Ovary (tissue), 9 donors: Measurements from ENCODE around the gene LRCH1. TPM values are rescaled to one million over a fixed set of nuclear protein-coding genes. Genes with fewer than 3 reads are reported as not detected.

Experiments used
- DNase-seq, 5 donors: peaks; one replicate each; pipeline ENCODE4 v3.0.0-alpha.2; 2019 to 2020
- H3K27ac ChIP-seq, 2 donors: fragments of 200-600 bp; one replicate each; pipeline versions ENCODE4 v1.5.1 to v1.8.0; 2019 to 2022
- H3K27me3 ChIP-seq: fragments of 200-600 bp; one replicate; pipeline ENCODE4 v1.8.0; 2022
- H3K36me3 ChIP-seq: fragments of 200-600 bp; sonication (generic); one replicate; pipeline ENCODE4 v1.5.1; 2019
- H3K4me1 ChIP-seq: one replicate; pipeline ENCODE4 v1.8.1; 2013; ENCODE audit warnings: mild to moderate bottlenecking, moderate library complexity; ENCODE audit not compliant: insufficient read depth
- H3K4me3 ChIP-seq: fragments of 200-600 bp; sonication (generic); one replicate; pipeline ENCODE4 v1.5.1; 2017
- H3K9me3 ChIP-seq, 2 donors: fragments of 200-600 bp in 1 of 2; sonication (generic) in 1 of 2; one replicate each; pipeline versions ENCODE4 v1.5.1 to v1.8.1; 2013 to 2019; ENCODE audit warnings: mild to moderate bottlenecking in 1 of 2, moderate library complexity in 1 of 2
- EP300 ChIP-seq: sonication (generic); formaldehyde crosslinking; IDR thresholded peaks from one replicate; pipeline ENCODE4 v1.6.1; 2017; ENCODE audit warnings: antibody characterized with exemption
- POLR2A ChIP-seq: fragments of 450-650 bp; IDR thresholded peaks from one replicate; pipeline ENCODE4 v1.6.1; 2017; ENCODE audit warnings: antibody characterized with exemption, mild to moderate bottlenecking, moderate library complexity
- WGBS, 3 donors: extraction: QIAGEN DNeasy Blood & Tissue Kit in 1 of 3; methylation state at CpG; one replicate each; pipeline versions ENCODE4 v1.1.5 to v1.1.7; 2013 to 2017; 5-methylcytosine and 5-hydroxymethylcytosine counted together
- intact Hi-C, 4 donors: fragments of 100-400 bp; cut with DNase I; formaldehyde crosslinking; loops; one replicate each; pipeline versions ENCODE4 v1.11.0 to v1.15.1; 2022 to 2023
- polyA plus RNA-seq, 2 donors: library from polyadenylated mRNA; stranded (reverse); fragments of 200-250 nt in 1 of 2; fragments of 350-450 nt in 1 of 2; fragmentation: Illumina TruSeq in 1 of 2; extraction: RNeasy Lipid Tissue Mini Kit (QIAGEN cat#74804) in 1 of 2; gene quantifications; one replicate each; pipeline ENCODE4 v1.2.3, GENCODE V29; 2013 to 2014
- total RNA-seq, 7 donors: library from RNA; depleted of rRNA in 2 of 7; stranded (reverse); fragments of >200 nt in 2 of 7; fragmentation: NEBNext Ultra II Directional in 3 of 7; extraction: Animal tissue kit (Norgen Biotek cat#: 25700) in 3 of 7; gene quantifications; one replicate each; pipeline versions ENCODE4 v1.1.0 to v1.2.4, GENCODE V29; 2016 to 2023
- TF ChIP-seq, protein P1 (sequence below), 3 donors: fragments of 450-650 bp in 2 of 3; fragments of 200-600 bp in 1 of 3; IDR thresholded peaks; one replicate each; pipeline versions ENCODE4 v1.5.1 to v1.8.0; 2016 to 2022; ENCODE audit warnings: antibody characterized with exemption in 3 of 3, mild to moderate bottlenecking in 1 of 3
- donor health status: DM: no; HTN: no; CAD: no; lungs with moderate emphysema.
- donor health status: DM: no; HTN: no; CAD: no.
- donor health status: Bipolar disorder and iron deficiency.
- donor health status: DM: yes; HTN: yes; CAD: no.
- donor health status: DM: no; HTN: no; CAD: no.
- donor health status: DM: yes; HTN: yes; CAD: no.

The LRCH1 gene
- total and polyA plus RNA-seq, 9 donors, result 7.6 to 19.3 (median 15.8) TPM

DNA sequence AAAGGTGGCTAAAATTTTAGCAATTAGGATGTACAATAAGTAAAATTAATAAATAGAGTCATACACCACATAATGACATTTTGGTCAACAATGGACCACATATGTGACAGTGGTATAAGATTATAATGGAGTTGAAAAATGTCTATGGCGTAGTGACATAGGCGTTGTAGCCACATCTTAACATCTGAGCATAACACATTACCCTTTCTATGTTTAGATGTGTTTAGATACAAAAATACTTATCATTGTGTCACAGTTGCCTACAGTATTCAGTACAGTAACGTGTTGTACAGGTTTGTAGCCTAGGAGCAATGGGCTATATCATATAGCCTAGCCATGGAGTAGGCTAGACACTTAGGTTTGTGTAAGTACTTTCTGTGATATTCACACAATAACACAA, 111.2 kb downstream of the LRCH1 start:
- intact Hi-C loops, result no loop called here
- DNase-seq, result no peak
- H3K27me3 ChIP-seq, result no peaks in the 10 kb centered on the region
- no peak overlapping the region for H3K4me3 ChIP-seq
- no peaks in the 10 kb centered on the region for H3K9me3 ChIP-seq
- WGBS, 3 donors, result 97 to 98% (median 98%) methylated on average over 3 of the region's 3 CpGs
- TF ChIP-seq, protein P1, sequence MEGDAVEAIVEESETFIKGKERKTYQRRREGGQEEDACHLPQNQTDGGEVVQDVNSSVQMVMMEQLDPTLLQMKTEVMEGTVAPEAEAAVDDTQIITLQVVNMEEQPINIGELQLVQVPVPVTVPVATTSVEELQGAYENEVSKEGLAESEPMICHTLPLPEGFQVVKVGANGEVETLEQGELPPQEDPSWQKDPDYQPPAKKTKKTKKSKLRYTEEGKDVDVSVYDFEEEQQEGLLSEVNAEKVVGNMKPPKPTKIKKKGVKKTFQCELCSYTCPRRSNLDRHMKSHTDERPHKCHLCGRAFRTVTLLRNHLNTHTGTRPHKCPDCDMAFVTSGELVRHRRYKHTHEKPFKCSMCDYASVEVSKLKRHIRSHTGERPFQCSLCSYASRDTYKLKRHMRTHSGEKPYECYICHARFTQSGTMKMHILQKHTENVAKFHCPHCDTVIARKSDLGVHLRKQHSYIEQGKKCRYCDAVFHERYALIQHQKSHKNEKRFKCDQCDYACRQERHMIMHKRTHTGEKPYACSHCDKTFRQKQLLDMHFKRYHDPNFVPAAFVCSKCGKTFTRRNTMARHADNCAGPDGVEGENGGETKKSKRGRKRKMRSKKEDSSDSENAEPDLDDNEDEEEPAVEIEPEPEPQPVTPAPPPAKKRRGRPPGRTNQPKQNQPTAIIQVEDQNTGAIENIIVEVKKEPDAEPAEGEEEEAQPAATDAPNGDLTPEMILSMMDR (IDR thresholded peaks at IDR 0.05), result no peak
- TF ChIP-seq EP300 (no peak), POLR2A (no peak)
- no peak overlapping the region for H3K27ac ChIP-seq
- no peaks in the 10 kb centered on the region for H3K36me3 ChIP-seq
- H3K4me1 ChIP-seq, result peaks cover 9% of the 10 kb centered on the region

DNA sequence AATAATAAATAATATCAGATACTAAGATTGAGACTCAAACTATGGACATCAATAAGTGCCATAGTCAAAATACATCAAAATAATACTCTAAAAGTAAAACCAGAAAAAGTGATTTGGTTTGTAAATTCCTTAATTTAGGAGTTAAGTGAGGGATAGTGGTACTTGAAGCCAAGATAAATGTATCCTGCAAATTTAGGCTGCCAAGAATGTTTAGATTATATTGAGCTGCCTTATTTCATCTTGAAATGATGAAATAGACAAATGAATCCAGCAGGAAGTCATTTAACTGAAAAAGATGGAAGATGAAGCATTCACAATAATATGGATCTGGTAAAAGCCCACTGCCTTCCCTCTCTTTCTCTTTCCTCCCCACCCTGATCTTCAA, 112.3 kb downstream of the LRCH1 start:
- H3K27me3 ChIP-seq, result no peaks in the 10 kb centered on the region
- H3K27ac ChIP-seq, result no peak overlapping the region
- H3K4me3 ChIP-seq, result no peak overlapping the region
- intact Hi-C loops, result no loop called here
- H3K9me3 ChIP-seq, result no peaks in the 10 kb centered on the region
- no peak for TF ChIP-seq EP300
- TF ChIP-seq, protein P1 (IDR thresholded peaks at IDR 0.05), result no peak
- no peak for DNase-seq
- no peaks in the 10 kb centered on the region for H3K36me3 ChIP-seq
- H3K4me1 ChIP-seq, result peaks cover 9% of the 10 kb centered on the region

DNA sequence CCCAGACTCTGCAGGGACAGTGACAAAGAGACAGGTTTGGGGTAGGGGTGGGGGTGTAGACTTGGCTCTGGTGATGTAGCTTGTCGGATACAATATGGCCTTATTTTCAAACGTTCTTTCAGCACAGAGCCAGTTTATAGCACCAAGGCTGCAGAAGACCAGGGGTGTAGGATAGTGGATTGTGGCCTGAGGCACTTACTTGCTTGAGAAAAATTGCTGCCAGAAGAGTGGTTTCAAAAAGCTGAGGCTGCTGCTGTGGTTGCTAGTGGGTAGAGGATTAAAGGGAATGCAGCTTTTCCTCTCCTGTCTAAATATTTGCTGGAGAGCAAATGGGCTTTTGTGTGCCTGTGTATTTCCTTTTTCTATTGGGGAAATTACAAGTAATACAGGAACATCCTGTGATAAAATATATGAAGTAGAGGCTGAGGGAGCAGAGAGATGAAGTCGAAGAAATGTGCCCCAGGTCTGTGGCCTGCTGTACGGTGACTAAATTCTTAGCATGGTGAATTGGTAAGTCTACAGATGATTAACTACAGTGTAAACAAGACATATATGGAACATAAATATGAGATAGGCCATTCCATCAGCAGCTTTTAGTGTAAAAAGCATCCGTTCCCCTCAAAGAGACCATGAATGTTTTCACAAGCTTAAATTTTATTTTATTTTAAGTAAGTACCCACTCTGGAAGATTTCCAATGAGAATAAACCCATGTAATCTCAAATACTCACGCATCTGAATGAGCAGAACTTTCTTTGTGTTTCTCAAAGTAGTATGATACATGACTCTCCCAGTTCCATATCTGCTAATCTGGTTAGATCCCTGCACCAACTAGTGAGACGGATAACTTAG, 112.9 kb downstream of the LRCH1 start:
- Histone ChIP-seq H3K4me3 (no peak overlapping the region), H3K9me3 (no peaks in the 10 kb centered on the region), H3K27me3 (no peaks in the 10 kb centered on the region), H3K27ac (no peak overlapping the region), H3K4me1 (peaks cover 9% of the 10 kb centered on the region), H3K36me3 (no peaks in the 10 kb centered on the region)
- intact Hi-C loops, result no loop called here
- 58 to 67% (median 60%) methylated on average over 7 of the region's 7 CpGs for WGBS, 3 donors
- no peak for TF ChIP-seq POLR2A
- TF ChIP-seq EP300, result no peak
- TF ChIP-seq, protein P1 (IDR thresholded peaks at IDR 0.05), result no peak
- no peak for DNase-seq

DNA sequence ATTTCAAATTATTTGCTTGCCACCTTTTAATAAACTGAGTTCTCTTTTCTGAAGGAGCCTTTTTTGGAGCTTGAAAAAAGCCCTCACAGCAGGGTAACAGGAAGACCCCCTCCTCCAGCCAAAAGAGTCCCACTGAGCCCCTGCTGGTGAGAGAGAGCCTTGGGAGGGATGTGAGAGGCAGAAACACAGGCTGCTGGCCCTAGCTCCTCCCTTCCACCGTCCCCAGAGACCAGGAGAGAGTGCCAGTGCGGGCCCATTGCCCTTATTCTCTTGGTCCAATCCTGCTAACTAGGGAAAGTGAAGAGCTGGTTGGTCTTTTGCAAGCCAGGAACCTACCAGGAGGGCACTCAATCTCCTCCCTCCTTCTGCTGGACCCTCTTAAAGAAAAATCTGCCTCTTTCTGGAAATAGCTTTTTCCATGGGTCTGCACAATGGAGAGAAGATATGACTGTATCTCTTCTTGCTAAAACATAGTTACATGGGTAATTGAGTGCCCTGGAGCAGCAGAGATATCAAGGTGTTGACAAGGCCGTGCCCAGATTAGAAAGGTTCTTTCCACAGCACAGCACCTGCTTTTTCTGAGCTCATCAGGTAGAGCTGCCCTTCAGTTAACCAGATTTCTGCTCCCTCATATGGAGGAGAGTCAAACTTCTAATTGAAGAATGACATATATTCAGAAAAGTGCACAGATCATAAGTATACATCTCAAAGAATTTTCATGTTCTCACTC, 113.9 kb downstream of the LRCH1 start:
- no peak for DNase-seq
- intact Hi-C loops, result no loop called here
- no peak overlapping the region for H3K27ac ChIP-seq
- no peaks in the 10 kb centered on the region for H3K36me3 ChIP-seq
- TF ChIP-seq EP300 (no peak), POLR2A (no peak)
- TF ChIP-seq, protein P1 (IDR thresholded peaks at IDR 0.05), result no peak
- 75 to 89% (median 81%) methylated on average over 3 of the region's 3 CpGs for WGBS, 3 donors
- H3K9me3 ChIP-seq, result no peaks in the 10 kb centered on the region
- no peak overlapping the region for H3K4me3 ChIP-seq
- peaks cover 8% of the 10 kb centered on the region for H3K4me1 ChIP-seq
- no peaks in the 10 kb centered on the region for H3K27me3 ChIP-seq
